H1 (cell line): ENCODE data around the gene PKP1. TPM values are rescaled to one million over a fixed set of nuclear protein-coding genes. Genes with fewer than 3 reads are reported as not detected.
A peak's percentile ranks its signal among the peaks of the same experiment; 100 is the strongest.

Source experiments
- CTCF ChIA-PET: fragments of 300-600 bp; sonication (Branson Sonifier 250); formaldehyde crosslinking; loops from one replicate; lab custom pipeline; 2021; ENCODE audit not compliant: partially characterized antibody; lab: Charles Lee
- POLR2A ChIA-PET: fragments of 300-600 bp; sonication (Branson Sonifier 250); formaldehyde crosslinking; loops from one replicate; lab custom pipeline; 2021; ENCODE audit warnings: inconsistent platforms; ENCODE audit not compliant: partially characterized antibody; lab: Charles Lee
- DNase-seq, 2 experiments: peaks; one replicate each; pipeline versions ENCODE4 v3.0.0 to v3.0.0-alpha.2; 2010 to 2022; ENCODE audit warnings: low spot score in 2 of 2, low read depth in 1 of 2, mixed read lengths in 1 of 2
- FAIRE-seq: peaks from 2 replicates; lab custom pipeline; 2011; peaks lifted over from hg19 to GRCh38; lab: Jason Lieb, UNC
- H2AFZ ChIP-seq: 2 replicates; pipeline ENCODE4 v1.8.1; 2012; ENCODE audit warnings: low read length, inconsistent platforms
- H2AK5ac ChIP-seq: 2 replicates; pipeline ENCODE4 v1.6.1; 2013; ENCODE audit warnings: low read depth, low read length
- H2BK120ac ChIP-seq: replicated peaks from 2 replicates; pipeline ENCODE3; 2013; ENCODE audit warnings: low read depth, low read length, inconsistent platforms
- H2BK12ac ChIP-seq: 2 replicates; pipeline ENCODE4 v1.6.1; 2013; ENCODE audit warnings: low read depth, low read length
- H2BK15ac ChIP-seq: 2 replicates; pipeline ENCODE4 v1.6.1; 2013; ENCODE audit warnings: low read length
- H2BK20ac ChIP-seq: 2 replicates; pipeline ENCODE4 v1.6.1; 2013; ENCODE audit warnings: low read length
- H2BK5ac ChIP-seq: 2 replicates; pipeline ENCODE4 v1.6.1; 2013; ENCODE audit warnings: low read depth, low read length
- H3K14ac ChIP-seq: 2 replicates; pipeline ENCODE4 v1.6.1; 2013; ENCODE audit warnings: inconsistent platforms; ENCODE audit not compliant: insufficient read length
- H3K18ac ChIP-seq: 2 replicates; pipeline ENCODE4 v1.6.1; 2013; ENCODE audit warnings: low read length; ENCODE audit errors: extremely low read depth
- H3K23ac ChIP-seq: 2 replicates; pipeline ENCODE4 v1.6.1; 2013; ENCODE audit warnings: inconsistent platforms; ENCODE audit not compliant: insufficient read length
- H3K23me2 ChIP-seq: 2 replicates; pipeline ENCODE4 v1.6.1; 2013; ENCODE audit warnings: low read depth, low read length
- H3K27ac ChIP-seq: 2 replicates; pipeline ENCODE4 v1.6.1; 2011; ENCODE audit warnings: low read depth, low read length, inconsistent platforms
- H3K27me3 ChIP-seq, 4 experiments: replicated peaks in 1 of 4; 1 replicate in 1 of 4; 2 replicates in 3 of 4; pipeline versions ENCODE4 v1.6.1 to v1.8.1; 2011 to 2013; ENCODE audit warnings: low read length in 3 of 4, mild to moderate bottlenecking in 3 of 4, inconsistent platforms in 2 of 4, mixed read lengths in 2 of 4, moderate library complexity in 1 of 4; ENCODE audit not compliant: control insufficient read depth in 3 of 4, insufficient read depth in 3 of 4; ENCODE audit errors: extremely low read depth in 1 of 4
- H3K36me3 ChIP-seq, 4 experiments: 2 replicates each; pipeline versions ENCODE4 v1.6.1 to v1.8.1; 2011 to 2013; ENCODE audit warnings: mild to moderate bottlenecking in 4 of 4, low read length in 3 of 4, moderate library complexity in 2 of 4, control low read depth in 1 of 4, inconsistent platforms in 1 of 4; ENCODE audit not compliant: insufficient read depth in 4 of 4, control insufficient read depth in 2 of 4
- H3K4ac ChIP-seq: replicated peaks from 2 replicates; pipeline ENCODE3; 2013; ENCODE audit warnings: low read length, low read depth, mixed read lengths, inconsistent platforms; ENCODE audit not compliant: insufficient read length
- H3K4me1 ChIP-seq, 4 experiments: replicated peaks in 1 of 4; 1 replicate in 1 of 4; 2 replicates in 3 of 4; pipeline versions ENCODE4 v1.6.1 to v1.8.1; 2011 to 2013; ENCODE audit warnings: low read length in 3 of 4, inconsistent platforms in 2 of 4, mixed read lengths in 1 of 4; ENCODE audit not compliant: insufficient read depth in 4 of 4, control insufficient read depth in 3 of 4
- H3K4me2 ChIP-seq, 2 experiments: 2 replicates each; pipeline versions ENCODE4 v1.6.1 to v1.8.1; 2011 to 2013; ENCODE audit warnings: low read depth in 2 of 2, low read length in 2 of 2, control low read depth in 1 of 2, inconsistent platforms in 1 of 2, mild to moderate bottlenecking in 1 of 2; ENCODE audit not compliant: insufficient read depth in 1 of 2
- H3K4me3 ChIP-seq, 4 experiments: fragments of 200-600, 300-600 bp in 1 of 4; sonication (generic), shearing (Covaris generic), sonication (Bioruptor Twin) in 1 of 4; 2 replicates each; pipeline versions ENCODE4 v1.5.1 to v1.8.1; 2011 to 2016; ENCODE audit warnings: low read length in 4 of 4, low read depth in 3 of 4, control low read depth in 2 of 4, inconsistent platforms in 2 of 4, mild to moderate bottlenecking in 2 of 4, mixed read lengths in 1 of 4, moderate library complexity in 1 of 4; ENCODE audit not compliant: insufficient read depth in 2 of 4; ENCODE audit errors: extremely low read depth in 1 of 4
- H3K56ac ChIP-seq: replicated peaks from 2 replicates; pipeline ENCODE3; 2013; ENCODE audit warnings: low read depth, mild to moderate bottlenecking, mixed read lengths, low read length, inconsistent platforms; ENCODE audit not compliant: insufficient read length
- H3K79me1 ChIP-seq: 2 replicates; pipeline ENCODE4 v1.6.1; 2013; ENCODE audit warnings: low read depth, low read length, control low read depth
- H3K79me2 ChIP-seq, 2 experiments: 2 replicates each; pipeline versions ENCODE4 v1.6.1 to v1.8.1; 2012 to 2013; ENCODE audit warnings: low read length in 2 of 2, mild to moderate bottlenecking in 2 of 2, inconsistent platforms in 1 of 2; ENCODE audit not compliant: insufficient read depth in 2 of 2, control insufficient read depth in 1 of 2
- H3K9ac ChIP-seq, 4 experiments: replicated peaks in 1 of 4; 1 replicate in 1 of 4; 2 replicates in 3 of 4; pipeline versions ENCODE4 v1.6.1 to v1.8.1; 2011 to 2013; ENCODE audit warnings: low read depth in 3 of 4, low read length in 3 of 4, control low read depth in 2 of 4, mild to moderate bottlenecking in 2 of 4, moderate library complexity in 2 of 4, inconsistent platforms in 1 of 4; ENCODE audit errors: extremely low read depth in 1 of 4
- H3K9me3 ChIP-seq, 2 experiments: 2 replicates each; pipeline versions ENCODE4 v1.6.1 to v1.8.1; 2012 to 2013; ENCODE audit warnings: mild to moderate bottlenecking in 2 of 2, moderate library complexity in 2 of 2, control low read depth in 1 of 2, inconsistent platforms in 1 of 2, low read depth in 1 of 2, low read length in 1 of 2, mixed read lengths in 1 of 2; ENCODE audit not compliant: insufficient read depth in 2 of 2
- H4K20me1 ChIP-seq, 2 experiments: replicated peaks in 1 of 2; 2 replicates each; pipeline versions ENCODE3 to v1.8.1; 2011 to 2013; ENCODE audit warnings: inconsistent platforms in 2 of 2, low read length in 2 of 2, mild to moderate bottlenecking in 1 of 2; ENCODE audit not compliant: insufficient read depth in 2 of 2, control insufficient read depth in 1 of 2
- H4K5ac ChIP-seq: 2 replicates; pipeline ENCODE4 v1.6.1; 2013; ENCODE audit warnings: low read length, low read depth, mixed read lengths, inconsistent platforms; ENCODE audit not compliant: insufficient read length
- H4K8ac ChIP-seq: 2 replicates; pipeline ENCODE4 v1.8.0; 2013; ENCODE audit warnings: mild to moderate bottlenecking, moderate library complexity, low read length, inconsistent platforms; ENCODE audit not compliant: insufficient read depth; ENCODE audit errors: extremely low read depth
- H4K91ac ChIP-seq: replicated peaks from 2 replicates; pipeline ENCODE3; 2013; ENCODE audit warnings: low read length, mixed read lengths, inconsistent platforms; ENCODE audit not compliant: insufficient read length
- CBX5 ChIP-seq: fragments of 300-800, 300-1000 bp; sonication (generic); IDR thresholded peaks from 2 replicates; pipeline ENCODE4 v1.7.1; 2016; ENCODE audit warnings: antibody characterized with exemption, low read length, low read depth
- MAFK ChIP-seq: IDR thresholded peaks from 2 replicates; pipeline ENCODE4 v1.6.1; 2012; ENCODE audit warnings: low read depth, mild to moderate bottlenecking, improper control_type of control experiment, low read length
- whole genome bisulfite sequencing, 2 experiments: shearing (Covaris generic) in 1 of 2; methylation state at CpG; one replicate each; pipeline versions ENCODE4 v1.1.6 to v1.1.7; 2013 to 2015; ENCODE audit warnings: low lambda C conversion rate in 2 of 2, mixed read lengths in 2 of 2, inconsistent platforms in 1 of 2, low coverage in 1 of 2, missing lambda C conversion rate in 1 of 2; ENCODE audit not compliant: insufficient replicate concordance in 2 of 2, insufficient coverage in 1 of 2, insufficient read length in 1 of 2; ENCODE audit errors: extremely low coverage in 1 of 2, missing lambda C conversion rate in 1 of 2; 5-methylcytosine and 5-hydroxymethylcytosine counted together
- polyA plus RNA-seq, 7 experiments: library from polyadenylated mRNA; depleted of rRNA in 3 of 7; stranded (reverse) in 5 of 7; unstranded in 2 of 7; fragments of >200 nt in 5 of 7; fragments of 200-250 nt in 2 of 7; gene quantifications; 1 replicate in 5 of 7; 2 replicates in 1 of 7; 4 replicates in 1 of 7; pipeline versions ENCODE4 v1.2.1 to v1.2.3, GENCODE V29; 2011 to 2013; ENCODE audit warnings: missing spikeins in 2 of 7, mixed read lengths in 2 of 7
- total RNA-seq: library from RNA; stranded (reverse); fragmentation: NEBNext Ultra II Directional; extraction: Animal tissue kit (Norgen Biotek cat#: 25700); gene quantifications from 2 replicates; pipeline ENCODE4 v1.2.1, GENCODE V29; 2021

PKP1 gene
- total and polyA plus RNA-seq, 2 of the 8 experiments (the other 6 are each of a cell fraction or from before 2014, with no cell fraction given): 0.21 to 0.95 TPM

GRCh38 chr1:201269900-201270410 is 13.4 kb upstream of the PKP1 start:
- Histone ChIP-seq H3K4ac (no peak overlapping the region), H3K4me2 (no peak overlapping the region), H3K23me2 (no peaks in the 10 kb centered on the region; the same call in 1 of the 2 replicates), H2AFZ (no peak overlapping the region), H2BK120ac (no peak overlapping the region), H4K20me1 (no peaks in the 10 kb centered on the region), H3K18ac (no peak overlapping the region), H3K23ac (no peak overlapping the region), H3K9me3 (no peaks in the 10 kb centered on the region), H2AK5ac (no peak overlapping the region), H2BK15ac (no peak overlapping the region), H3K36me3 (no peaks in the 10 kb centered on the region), H3K9ac (no peak overlapping the region), H3K4me1 (peaks cover 0 to 4% (median 0%) of the 10 kb centered on the region in 4 experiments; a peak in 2 of 7 replicates), H3K79me1 (no peaks in the 10 kb centered on the region), H4K91ac (no peak overlapping the region), H4K5ac (no peak overlapping the region), H2BK5ac (no peak overlapping the region), H3K4me3 (no peak overlapping the region), H3K27ac (no peak overlapping the region), H2BK12ac (no peak overlapping the region), H3K56ac (no peak overlapping the region), H3K14ac (no peak overlapping the region), H3K79me2 (no peaks in the 10 kb centered on the region), H2BK20ac (no peak overlapping the region), H4K8ac (no peak overlapping the region), H3K27me3 (no peaks in the 10 kb centered on the region; a peak in 1 of 7 replicates)
- CTCF ChIA-PET: interaction anchor here (1.0 to 2.9 kb wide), 4 partner anchors 10 to 77 kb away, joined by 3 to 11 read pairs (median 6); no protein-coding TSS in a partner anchor
- POLR2A ChIA-PET: interaction anchor here (0.9 kb wide), 1 partner anchor 9 kb away, joined by 4 read pairs; no protein-coding TSS in a partner anchor
- DNase-seq (no peak), FAIRE-seq (no peak)
- TF ChIP-seq CBX5: no peak
- TF ChIP-seq MAFK: peak; percentile 44
- 85% methylated on average over 6 of the region's 6 CpGs; no CpG with 5 or more reads in 1 of the 2 experiments for WGBS, 2 experiments
